GM10847 (cell line): ENCODE data around the gene ROBO1.

Experiments
- POLR2A ChIP-seq: IDR thresholded peaks from 2 replicates; pipeline ENCODE4 v1.6.1; 2011; ENCODE audit not compliant: insufficient read length; ENCODE audit errors: extremely low read depth

Gene ROBO1

GRCh38 chr3:79685108-79685507, 82.7 kb downstream of the ROBO1 start:
- TF ChIP-seq POLR2A = no peak

- TF ChIP-seq POLR2A = no peak
Measured at GRCh38 chr3:79684041-79684440, 83.8 kb downstream of the ROBO1 start.

- no peak for TF ChIP-seq POLR2A
Measured at GRCh38 chr3:79672731-79673130, 95.1 kb downstream of the ROBO1 start.

- no peak for TF ChIP-seq POLR2A
Measured at GRCh38 chr3:79672075-79672474, 95.7 kb downstream of the ROBO1 start.

- no peak for TF ChIP-seq POLR2A
Measured at GRCh38 chr3:79670178-79670577, 97.6 kb downstream of the ROBO1 start.

GRCh38 chr3:79664455-79664854, 103.3 kb downstream of the ROBO1 start:
- TF ChIP-seq POLR2A = no peak

- TF ChIP-seq POLR2A = no peak
Measured at GRCh38 chr3:79661896-79662295, 105.9 kb downstream of the ROBO1 start.

GRCh38 chr3:79657076-79657475, 110.7 kb downstream of the ROBO1 start:
- TF ChIP-seq POLR2A = no peak

GRCh38 chr3:79654019-79654418, 113.8 kb downstream of the ROBO1 start:
- no peak for TF ChIP-seq POLR2A

GRCh38 chr3:79653266-79653830, 114.5 kb downstream of the ROBO1 start:
- no peak for TF ChIP-seq POLR2A

- no peak for TF ChIP-seq POLR2A
Measured at GRCh38 chr3:79651536-79652065, 116.2 kb downstream of the ROBO1 start.

GRCh38 chr3:79639855-79640254, 127.9 kb downstream of the ROBO1 start:
- TF ChIP-seq POLR2A = no peak

- TF ChIP-seq POLR2A = no peak
Measured at GRCh38 chr3:79636372-79636771, 131.4 kb downstream of the ROBO1 start.

- TF ChIP-seq POLR2A = no peak
Measured at GRCh38 chr3:79632842-79633241, 135.0 kb downstream of the ROBO1 start.

GRCh38 chr3:79618883-79619282, 148.9 kb downstream of the ROBO1 start:
- TF ChIP-seq POLR2A = no peak

- no peak for TF ChIP-seq POLR2A
Measured at GRCh38 chr3:79606414-79606813, 161.4 kb downstream of the ROBO1 start.

GRCh38 chr3:79604681-79605080, 163.1 kb downstream of the ROBO1 start:
- TF ChIP-seq POLR2A = no peak

- TF ChIP-seq POLR2A = no peak
Measured at GRCh38 chr3:79602385-79602784, 165.4 kb downstream of the ROBO1 start.

GRCh38 chr3:79598594-79598993, 169.2 kb downstream of the ROBO1 start:
- TF ChIP-seq POLR2A = no peak
